CD4-positive, alpha-beta T cell treated with Interleukin-6 at 100 ng/mL for 8 hours (primary cell): ENCODE measurements around the gene CYP2B6.
"Not testable (repeated sequence)": the region's sequence is repeated elsewhere in the genome, so short reads cannot be mapped to it uniquely, and the experiment has no call there.

ENCODE experiments used
- DNase-seq: peaks from one replicate; pipeline ENCODE4 v3.0.0-alpha.2; 2020; ENCODE audit warnings: mixed read lengths, low spot score

CYP2B6 gene

DNA sequence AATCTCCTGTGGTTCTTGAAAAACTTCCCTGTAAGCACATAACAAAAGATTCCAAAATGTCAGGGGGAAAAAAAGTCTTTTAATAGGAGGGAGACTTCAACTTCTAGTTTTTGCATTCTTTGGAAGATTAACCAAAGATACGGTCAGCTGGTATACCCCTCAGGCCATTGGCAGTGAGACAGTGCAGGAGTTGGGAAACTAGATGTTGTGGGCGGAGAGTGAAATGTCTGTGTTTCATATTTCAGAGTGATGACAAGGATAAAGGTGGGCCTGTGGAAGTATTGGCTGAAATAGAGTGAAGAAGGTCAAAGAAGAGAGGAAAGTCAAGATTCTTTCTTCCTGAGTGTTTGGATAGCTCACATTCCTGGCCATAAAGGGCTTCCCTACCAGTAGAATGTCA, 40.8 kb downstream of the CYP2B6 start:
- no peak for DNase-seq

DNA sequence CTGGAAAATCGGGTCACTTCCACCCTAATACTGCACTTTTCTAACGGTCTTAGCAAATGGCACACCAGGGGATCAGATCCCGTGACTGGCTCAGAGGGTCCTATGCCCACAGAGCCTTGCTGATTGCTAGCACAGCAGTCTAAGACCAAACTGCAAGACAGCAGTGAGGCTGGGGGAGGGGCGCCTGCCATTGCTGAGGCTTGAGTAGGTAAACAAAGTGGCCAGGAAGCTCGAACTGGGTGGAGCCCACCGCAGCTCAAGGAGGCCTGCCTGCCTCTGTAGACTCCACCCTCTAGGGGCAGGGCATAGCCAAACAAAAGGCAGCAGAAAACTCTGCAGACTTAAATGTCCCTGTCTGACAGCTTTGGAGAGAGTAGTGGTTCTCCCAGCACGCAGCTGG, 42.2 kb downstream of the CYP2B6 start:
- DNase-seq, result not testable (repeated sequence)

DNA sequence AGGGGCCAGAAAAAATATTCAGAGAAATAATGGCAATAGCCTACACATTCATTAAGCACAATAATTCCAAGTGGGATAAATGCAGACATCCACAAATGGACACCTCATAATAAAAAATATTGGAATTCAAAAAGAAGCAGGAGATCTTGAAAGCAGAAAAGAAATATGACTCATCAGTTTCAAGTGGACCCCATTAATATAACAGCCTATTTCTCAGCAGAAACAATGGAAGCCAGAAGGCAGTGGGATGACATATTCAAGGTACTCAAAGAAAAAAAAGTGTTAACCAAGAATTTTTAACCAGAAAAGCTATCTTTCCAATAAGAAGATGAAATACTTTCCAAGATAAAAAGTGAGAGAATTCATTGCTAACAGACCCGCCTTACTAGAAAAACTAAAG, 48.7 kb downstream of the CYP2B6 start:
- DNase-seq, result no peak

DNA sequence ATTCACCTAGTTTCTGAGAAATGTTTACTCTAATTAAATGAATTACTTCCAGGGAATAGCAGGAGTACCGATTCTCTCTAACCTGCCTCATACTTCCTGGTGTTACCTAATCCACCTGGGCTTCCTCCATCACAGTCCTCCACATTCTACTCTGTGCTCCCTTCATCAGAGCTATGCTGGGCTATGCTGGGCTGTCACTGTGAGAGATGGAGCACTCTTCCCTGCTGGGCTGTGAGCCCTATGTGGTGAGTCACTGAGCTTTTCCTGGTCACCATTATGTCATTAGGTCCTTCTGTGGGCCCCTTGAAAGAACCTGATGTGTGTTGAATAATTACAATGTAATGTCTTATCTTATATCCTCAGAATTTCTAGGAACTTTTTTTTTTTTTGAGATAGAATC, 54.0 kb downstream of the CYP2B6 start:
- DNase-seq, result not testable (repeated sequence)

DNA sequence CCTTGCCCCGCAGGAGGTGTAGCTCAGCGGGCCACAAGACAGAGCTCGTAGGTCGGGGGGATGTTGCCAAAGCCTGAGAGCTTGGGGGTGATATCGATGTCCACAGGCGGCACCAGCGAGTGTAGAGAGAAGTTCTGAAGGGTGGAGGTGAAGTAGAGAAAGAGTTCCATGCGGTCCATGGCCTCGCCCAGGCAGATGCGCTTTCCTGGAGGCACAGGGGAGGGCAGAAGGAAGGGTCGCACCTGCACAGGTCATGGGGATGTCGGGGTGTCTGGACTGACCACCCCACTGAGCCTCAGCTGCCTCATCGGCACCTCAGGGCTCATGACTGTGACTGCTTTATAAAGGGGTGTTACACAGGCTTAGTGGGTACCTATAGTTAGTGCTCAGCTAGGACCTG, 59.3 kb downstream of the CYP2B6 start:
- DNase-seq, result no peak

DNA sequence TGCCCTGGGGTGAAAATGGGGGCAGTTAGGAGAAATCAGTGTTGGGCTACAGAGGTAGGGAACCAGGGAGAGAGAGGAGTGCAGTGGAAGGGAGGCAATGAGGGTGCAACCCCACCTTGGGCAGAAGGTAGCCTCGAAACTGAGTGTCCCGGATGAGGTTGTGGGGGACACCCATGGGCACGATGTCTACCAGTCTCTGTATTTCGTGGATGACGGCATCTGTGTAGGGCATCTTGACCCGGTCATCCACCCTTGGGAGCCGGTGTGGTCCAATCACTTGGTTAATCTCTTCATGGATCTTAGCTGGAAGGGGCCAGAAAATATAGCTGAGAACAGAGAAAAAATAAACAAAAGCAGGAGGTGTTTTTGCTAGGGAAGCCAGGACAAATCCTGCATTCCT, 61.1 kb downstream of the CYP2B6 start:
- DNase-seq, result not testable (repeated sequence)

DNA sequence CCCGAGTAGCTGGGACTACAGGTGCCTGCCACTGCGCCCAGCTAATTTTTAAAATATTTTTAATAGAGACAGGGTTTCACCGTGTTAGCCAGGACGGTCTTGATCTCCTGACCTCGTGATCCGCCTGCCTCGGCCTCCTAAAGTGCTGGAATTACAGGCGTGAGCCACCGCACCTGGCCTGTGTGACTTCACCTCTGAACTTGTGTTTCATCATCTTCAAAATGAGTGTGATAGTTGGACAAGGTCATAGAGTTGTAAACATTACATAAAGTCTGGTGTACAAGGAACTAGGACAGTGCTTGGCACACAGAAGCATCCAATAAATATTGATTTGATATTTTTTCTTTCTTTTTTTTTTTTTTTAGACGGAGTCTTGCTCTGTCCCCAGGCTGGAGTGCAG, 62.2 kb downstream of the CYP2B6 start:
- DNase-seq, result not testable (repeated sequence)

DNA sequence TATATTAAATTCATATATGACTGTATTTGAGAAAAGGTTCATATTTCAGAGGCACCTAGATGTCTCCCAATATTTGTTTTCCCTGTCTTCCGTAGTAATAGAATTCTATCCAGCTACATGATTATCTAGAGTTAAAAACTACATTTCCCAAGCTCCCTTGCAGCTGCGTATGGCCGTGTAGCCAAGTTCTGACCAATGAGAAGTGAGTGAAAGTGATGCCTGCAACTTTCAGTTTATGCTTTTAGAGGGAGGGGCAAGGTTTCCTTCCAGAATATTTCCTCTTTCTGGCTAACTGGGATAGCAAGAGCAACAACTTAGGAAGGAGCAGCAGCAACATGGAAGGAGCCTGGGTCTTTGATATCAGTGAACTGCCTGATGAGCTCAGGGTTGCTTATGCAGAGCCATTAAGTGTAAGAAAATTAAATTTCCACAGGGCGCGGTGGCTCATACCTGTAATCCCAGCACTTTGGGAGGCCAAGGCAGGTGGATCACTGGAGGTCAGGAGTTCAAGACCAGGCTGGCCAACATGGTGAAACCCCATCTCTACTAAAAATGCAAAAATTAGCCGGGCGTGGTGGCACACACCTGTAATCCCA, 74.0 kb downstream of the CYP2B6 start:
- no peak for DNase-seq
